ENCODE measurements around the gene TIGD3.

DNA sequence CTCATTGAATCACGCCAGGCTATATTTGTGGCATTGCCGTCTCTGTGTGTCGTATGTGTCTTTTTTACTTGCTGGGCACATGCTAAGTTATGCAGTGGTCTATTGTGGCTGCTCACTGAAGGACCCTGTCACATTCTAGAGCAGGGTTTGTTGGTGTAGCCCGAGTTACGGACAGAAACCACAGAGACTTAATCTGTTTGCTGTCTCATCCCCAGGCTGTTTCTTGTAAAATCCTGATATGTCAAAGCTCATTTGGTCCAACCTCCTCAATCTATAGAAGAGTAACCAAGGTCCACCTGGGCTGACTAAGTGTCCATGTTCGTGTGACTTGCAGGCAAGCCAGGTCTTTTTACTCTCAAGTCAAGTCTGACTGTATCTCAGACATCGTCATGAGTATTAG, 15.9 kb upstream of the TIGD3 start:
- TF ChIP-seq POLR2A (IDR thresholded peaks at IDR 0.05): no peak
- TF ChIP-seq, protein P1, sequence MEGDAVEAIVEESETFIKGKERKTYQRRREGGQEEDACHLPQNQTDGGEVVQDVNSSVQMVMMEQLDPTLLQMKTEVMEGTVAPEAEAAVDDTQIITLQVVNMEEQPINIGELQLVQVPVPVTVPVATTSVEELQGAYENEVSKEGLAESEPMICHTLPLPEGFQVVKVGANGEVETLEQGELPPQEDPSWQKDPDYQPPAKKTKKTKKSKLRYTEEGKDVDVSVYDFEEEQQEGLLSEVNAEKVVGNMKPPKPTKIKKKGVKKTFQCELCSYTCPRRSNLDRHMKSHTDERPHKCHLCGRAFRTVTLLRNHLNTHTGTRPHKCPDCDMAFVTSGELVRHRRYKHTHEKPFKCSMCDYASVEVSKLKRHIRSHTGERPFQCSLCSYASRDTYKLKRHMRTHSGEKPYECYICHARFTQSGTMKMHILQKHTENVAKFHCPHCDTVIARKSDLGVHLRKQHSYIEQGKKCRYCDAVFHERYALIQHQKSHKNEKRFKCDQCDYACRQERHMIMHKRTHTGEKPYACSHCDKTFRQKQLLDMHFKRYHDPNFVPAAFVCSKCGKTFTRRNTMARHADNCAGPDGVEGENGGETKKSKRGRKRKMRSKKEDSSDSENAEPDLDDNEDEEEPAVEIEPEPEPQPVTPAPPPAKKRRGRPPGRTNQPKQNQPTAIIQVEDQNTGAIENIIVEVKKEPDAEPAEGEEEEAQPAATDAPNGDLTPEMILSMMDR (IDR thresholded peaks at IDR 0.05): no peak
